K562 (cell line): Measurements from ENCODE around the gene TTC28. TPM values are rescaled to one million over a fixed set of nuclear protein-coding genes. Genes with fewer than 3 reads are reported as not detected.

Experiments used
- ATAC-seq: fragments of 200-7000 bp; cut with Tn5 transposase; 3 replicates; pipeline ENCODE4 v1.9.1; 2020; ENCODE audit warnings: moderate library complexity
- BruUV-seq: library from RNA; stranded (reverse); fragments of 400-500 nt; replicated peaks from 2 replicates; lab custom pipeline; 2021; lab: Mats Ljungman, UMichigan
- CTCF ChIA-PET: fragments of 300-600 bp; formaldehyde crosslinking; extraction: SDS; loops from one replicate; lab custom pipeline; 2021; ENCODE audit warnings: low intra/inter-chr PET ratio; lab: Yijun Ruan, JAX
- POLR2A ChIA-PET: fragments of 300-600, 350-650 bp; sonication (Branson Sonifier 250); formaldehyde crosslinking; extraction: SDS; loops from one replicate; lab custom pipeline; 2021; ENCODE audit warnings: antibody characterized with exemption, inconsistent platforms; lab: Yijun Ruan, JAX
- DNase-seq, 4 experiments: peaks; one replicate each; pipeline versions ENCODE4 v3.0.0 to v3.0.0-alpha.2; 2011 to 2018; ENCODE audit warnings: low spot score in 3 of 4, mixed read lengths in 3 of 4; ENCODE audit errors: extremely low read depth in 1 of 4
- FAIRE-seq: peaks from 2 replicates; lab custom pipeline; 2011; peaks lifted over from hg19 to GRCh38; lab: Jason Lieb, UNC
- H2AFZ ChIP-seq: 2 replicates; pipeline ENCODE4 v1.6.0; 2011; ENCODE audit warnings: low read depth, low read length, control low read depth, inconsistent platforms
- H3K27ac ChIP-seq: fragments of 200-600 bp; 3 replicates; pipeline ENCODE4 v1.8.0; 2011; ENCODE audit warnings: low read depth, mild to moderate bottlenecking, control low read depth, inconsistent platforms, low read length, moderate library complexity, mixed read lengths; ENCODE audit errors: extremely low read depth
- H3K27me3 ChIP-seq, 2 experiments: fragments of 300-600 bp in 1 of 2; 2 replicates in 1 of 2; 3 replicates in 1 of 2; pipeline versions ENCODE4 v1.6.0 to v1.8.0; 2011; ENCODE audit warnings: inconsistent platforms in 2 of 2, low read length in 2 of 2, mild to moderate bottlenecking in 1 of 2, mixed read lengths in 1 of 2, moderate library complexity in 1 of 2; ENCODE audit not compliant: control insufficient read depth in 2 of 2, insufficient read depth in 2 of 2
- H3K36me3 ChIP-seq: fragments of 300-600 bp; 3 replicates; pipeline ENCODE4 v1.8.0; 2011; ENCODE audit warnings: mild to moderate bottlenecking, low read length, inconsistent platforms; ENCODE audit not compliant: control insufficient read depth, insufficient read depth
- H3K4me1 ChIP-seq, 2 experiments: fragments of 200-600 bp in 1 of 2; replicated peaks in 1 of 2; 2 replicates in 1 of 2; 3 replicates in 1 of 2; pipeline versions ENCODE4 v1.5.1 to v1.8.0; 2011; ENCODE audit warnings: inconsistent platforms in 2 of 2, low read length in 2 of 2, mild to moderate bottlenecking in 1 of 2, mixed read lengths in 1 of 2, moderate library complexity in 1 of 2; ENCODE audit not compliant: control insufficient read depth in 2 of 2, insufficient read depth in 2 of 2
- H3K4me2 ChIP-seq: 2 replicates; pipeline ENCODE4 v1.6.1; 2011; ENCODE audit warnings: low read length, control low read depth, inconsistent platforms, mixed read lengths; ENCODE audit not compliant: insufficient read depth
- H3K4me3 ChIP-seq: fragments of 200-600 bp; sonication (generic), shearing (Covaris generic); 2 replicates; pipeline ENCODE4 v1.5.1; 2016; ENCODE audit warnings: control low read depth, inconsistent platforms
- H3K79me2 ChIP-seq: fragments of 200-600 bp; 3 replicates; pipeline ENCODE4 v1.8.0; 2011; ENCODE audit warnings: low read length, inconsistent platforms; ENCODE audit not compliant: control insufficient read depth, insufficient read depth
- H3K9ac ChIP-seq, 2 experiments: 2 replicates each; pipeline versions ENCODE4 v1.6.0 to v1.6.1; 2011; ENCODE audit warnings: low read depth in 2 of 2, low read length in 2 of 2, control low read depth in 1 of 2, inconsistent platforms in 1 of 2, mild to moderate bottlenecking in 1 of 2, mixed read lengths in 1 of 2; ENCODE audit not compliant: insufficient read depth in 1 of 2
- H3K9me1 ChIP-seq: one replicate; pipeline ENCODE4 v1.6.0; 2011; ENCODE audit warnings: inconsistent platforms, mild to moderate bottlenecking, low read length, moderate library complexity; ENCODE audit not compliant: control insufficient read depth, insufficient read depth
- H3K9me3 ChIP-seq: replicated peaks from 2 replicates; pipeline ENCODE4 v1.5.1; 2011; ENCODE audit warnings: low read depth, low read length, inconsistent platforms; ENCODE audit not compliant: control insufficient read depth, insufficient read depth
- H4K20me1 ChIP-seq: replicated peaks from 2 replicates; pipeline ENCODE4 v1.6.1; 2011; ENCODE audit warnings: low read length, inconsistent platforms, mixed read lengths; ENCODE audit not compliant: control insufficient read depth, insufficient read depth
- BMI1 ChIP-seq: fragments of 150-350 bp; IDR thresholded peaks from 2 replicates; pipeline ENCODE4 v1.6.1; 2014; ENCODE audit warnings: low read length
- E2F3 ChIP-seq: fragments of 250-450 bp; sonication (Bioruptor Pico); IDR thresholded peaks from 2 replicates; pipeline ENCODE4 v1.4.0; 2020; ENCODE audit warnings: mild to moderate bottlenecking
- IFI16 ChIP-seq: fragments of 250-450 bp; sonication (Bioruptor Pico); IDR thresholded peaks from 2 replicates; pipeline ENCODE4 v2.1.2; 2022; ENCODE audit warnings: mild to moderate bottlenecking, inconsistent platforms
- KDM4B ChIP-seq, 2 experiments: fragments of 450-650 bp in 1 of 2; sonication (generic) in 1 of 2; IDR thresholded peaks; 2 replicates each; pipeline ENCODE4 v1.6.1; 2016 to 2017; ENCODE audit warnings: borderline replicate concordance in 2 of 2, antibody characterized with exemption in 1 of 2, low read depth in 1 of 2, mild to moderate bottlenecking in 1 of 2
- KDM5B ChIP-seq: fragments of 200-600 bp; sonication (generic); IDR thresholded peaks from 2 replicates; pipeline ENCODE4 v1.6.1; 2012; ENCODE audit warnings: low read depth, mild to moderate bottlenecking, moderate library complexity, low read length, control low read depth, inconsistent platforms; ENCODE audit not compliant: insufficient replicate concordance
- PHB2 ChIP-seq: fragments of 450-650 bp; IDR thresholded peaks from 2 replicates; pipeline ENCODE4 v1.6.1; 2017; ENCODE audit warnings: low read depth
- TEAD1 ChIP-seq, 2 experiments: fragments of 450-650 bp in 1 of 2; sonication (generic) in 1 of 2; formaldehyde crosslinking; IDR thresholded peaks; 2 replicates each; pipeline versions ENCODE4 v1.4.0 to v1.8.0; 2020 to 2022; ENCODE audit warnings: mild to moderate bottlenecking in 2 of 2, missing genetic modification reagents in 1 of 2
- ZC3H11A ChIP-seq: IDR thresholded peaks from 2 replicates; pipeline ENCODE4 v1.6.1; 2012; ENCODE audit warnings: low read depth, low read length, improper control_type of control experiment
- ZNF175 ChIP-seq: fragments of 200-800 bp; sonication (Bioruptor generic); IDR thresholded peaks from 2 replicates; pipeline ENCODE4 v1.6.1; 2016; ENCODE audit warnings: low read depth, mild to moderate bottlenecking, missing genetic modification characterization, missing compliant biosample characterization
- ZNF3 ChIP-seq: fragments of 250-450 bp; sonication (Bioruptor Pico); IDR thresholded peaks from 2 replicates; pipeline ENCODE4 v1.5.0; 2021; ENCODE audit warnings: mild to moderate bottlenecking, moderate library complexity
- ZNF79 ChIP-seq: fragments of 250-450 bp; sonication (Bioruptor Pico); IDR thresholded peaks from 2 replicates; pipeline ENCODE4 v1.4.0; 2020; ENCODE audit warnings: low read depth, mild to moderate bottlenecking, moderate library complexity
- WGBS: fragments of 100-300 bp; shearing (Covaris generic); methylation state at CpG from one replicate; pipeline ENCODE4 v1.1.6; 2016; ENCODE audit warnings: low coverage, mixed read lengths; ENCODE audit not compliant: insufficient coverage; ENCODE audit errors: missing lambda C conversion rate; 5-methylcytosine and 5-hydroxymethylcytosine counted together
- in situ Hi-C: fragments of 300-500 bp; cut with MboI; formaldehyde crosslinking; loops from 4 replicates; pipeline ENCODE4 v1.15.0; 2018; ENCODE audit warnings: inconsistent platforms, mixed read lengths
- intact Hi-C: fragments of 100-400 bp; cut with micrococcal nuclease; formaldehyde crosslinking; loops from 2 replicates; pipeline ENCODE4 v1.14.2; 2022
- polyA plus RNA-seq, 8 experiments: library from polyadenylated mRNA; depleted of rRNA in 4 of 8; stranded (reverse) in 5 of 8; unstranded in 3 of 8; fragments of >200 nt; fragmentation: Nextera tagmentation in 2 of 8; fragmentation: Illumina TruSeq in 1 of 8; extraction: Ambion mirVana in 2 of 8; extraction: Trizol in 1 of 8; gene quantifications; 2 replicates each; pipeline versions ENCODE4 v1.2.1 to v1.2.3, GENCODE V29; 2011 to 2014; ENCODE audit warnings: inconsistent platforms in 1 of 8, missing spikeins in 1 of 8
- total RNA-seq, 7 experiments: library from RNA; depleted of rRNA in 6 of 7; stranded (reverse); fragments of >200 nt in 6 of 7; fragmentation: Illumina TruSeq in 2 of 7; extraction: Trizol in 2 of 7; gene quantifications; 2 replicates each; pipeline versions ENCODE4 v1.2.1 to v1.2.3, GENCODE V29; 2011 to 2021; ENCODE audit warnings: low replicate concordance in 1 of 7
- TF ChIP-seq, protein P1 (sequence below): fragments of 450-650 bp; IDR thresholded peaks from 2 replicates; pipeline ENCODE4 v1.6.1; 2017; ENCODE audit warnings: mild to moderate bottlenecking, moderate library complexity
- TF ChIP-seq, protein P2 (sequence below), 2 experiments: fragments of 450-650 bp in 1 of 2; sonication (generic) in 1 of 2; formaldehyde crosslinking in 1 of 2; IDR thresholded peaks; 2 replicates each; pipeline versions ENCODE4 v1.7.1 to v1.9.0; 2016 to 2022; ENCODE audit warnings: inconsistent platforms in 1 of 2, mild to moderate bottlenecking in 1 of 2, missing genetic modification reagents in 1 of 2

The TTC28 gene
- total and polyA plus RNA-seq, 9 of the 15 experiments (the other 6 are each of a cell fraction or from before 2014, with no cell fraction given) = 0.22 to 10.7 (median 3.1) TPM

DNA sequence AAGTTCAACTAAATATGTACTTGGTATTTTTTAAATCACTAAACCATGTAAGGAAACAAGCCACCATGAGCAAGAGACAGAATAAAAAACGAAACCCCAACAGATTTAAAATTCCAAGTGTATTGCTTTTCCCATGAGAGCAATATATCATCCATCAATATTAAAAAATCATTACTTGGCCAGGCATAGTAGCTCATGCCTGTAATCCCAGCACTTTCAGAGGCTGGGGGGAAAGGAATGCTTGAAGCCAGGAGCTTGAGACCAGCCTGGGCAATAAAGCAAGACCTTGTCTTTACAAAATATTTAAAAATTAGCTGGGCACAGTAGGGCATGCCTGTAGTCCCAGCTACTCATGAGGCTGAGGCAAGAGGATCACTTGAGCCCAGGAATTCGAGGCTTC, 190.8 kb downstream of the TTC28 start:
- WGBS = 4% methylated on average over 2 of the region's 2 CpGs
- no peaks in the 10 kb centered on the region for H3K9me3 ChIP-seq
- H2AFZ ChIP-seq = no peak overlapping the region
- ATAC-seq (no peak), FAIRE-seq (no peak), DNase-seq (peak in 1 of 4 experiments; percentile 8)
- ChIA-PET POLR2A (interaction anchor here (0.7 kb wide), 1 partner anchor 18 kb away, joined by 4 read pairs; no protein-coding TSS in a partner anchor), CTCF (no interaction called here)
- in situ Hi-C loops (no loop called here), intact Hi-C loops (no loop called here)
- BruUV-seq = no TSS peak
- no peak overlapping the region for H3K27ac ChIP-seq
- H4K20me1 ChIP-seq = no peaks in the 10 kb centered on the region
- H3K27me3 ChIP-seq = no peaks in the 10 kb centered on the region
- H3K36me3 ChIP-seq = no peaks in the 10 kb centered on the region
- H3K4me1 ChIP-seq = peaks cover 0 to 3% of the 10 kb centered on the region in 2 experiments; a peak in 2 of 5 replicates
- H3K4me2 ChIP-seq = no peak overlapping the region
- H3K9me1 ChIP-seq = no peaks in the 10 kb centered on the region
- no peak overlapping the region for H3K9ac ChIP-seq
- no peak overlapping the region for H3K4me3 ChIP-seq
- H3K79me2 ChIP-seq = no peaks in the 10 kb centered on the region
- TF ChIP-seq ZNF175 = no peak
- TF ChIP-seq BMI1 = no peak
- no peak for TF ChIP-seq IFI16 (CRISPR knock-in tag)
- TF ChIP-seq KDM5B = no peak
- no peak for TF ChIP-seq E2F3 (CRISPR knock-in tag)
- no peak for TF ChIP-seq KDM4B (IDR thresholded peaks at IDR 0.05; ENCODE audit: borderline replicate concordance in 2 of 2, low read depth in 1 of 2)
- TF ChIP-seq ZNF79 (CRISPR knock-in tag) = no peak
- no peak for TF ChIP-seq TEAD1 (CRISPR knock-in tag; IDR thresholded peaks at IDR 0.05)
- TF ChIP-seq PHB2 = no peak
- TF ChIP-seq ZC3H11A = no peak
- TF ChIP-seq ZNF3 (CRISPR knock-in tag) = no peak
- TF ChIP-seq, protein P1, sequence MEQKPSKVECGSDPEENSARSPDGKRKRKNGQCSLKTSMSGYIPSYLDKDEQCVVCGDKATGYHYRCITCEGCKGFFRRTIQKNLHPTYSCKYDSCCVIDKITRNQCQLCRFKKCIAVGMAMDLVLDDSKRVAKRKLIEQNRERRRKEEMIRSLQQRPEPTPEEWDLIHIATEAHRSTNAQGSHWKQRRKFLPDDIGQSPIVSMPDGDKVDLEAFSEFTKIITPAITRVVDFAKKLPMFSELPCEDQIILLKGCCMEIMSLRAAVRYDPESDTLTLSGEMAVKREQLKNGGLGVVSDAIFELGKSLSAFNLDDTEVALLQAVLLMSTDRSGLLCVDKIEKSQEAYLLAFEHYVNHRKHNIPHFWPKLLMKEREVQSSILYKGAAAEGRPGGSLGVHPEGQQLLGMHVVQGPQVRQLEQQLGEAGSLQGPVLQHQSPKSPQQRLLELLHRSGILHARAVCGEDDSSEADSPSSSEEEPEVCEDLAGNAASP = no peak
- TF ChIP-seq, protein P2, sequence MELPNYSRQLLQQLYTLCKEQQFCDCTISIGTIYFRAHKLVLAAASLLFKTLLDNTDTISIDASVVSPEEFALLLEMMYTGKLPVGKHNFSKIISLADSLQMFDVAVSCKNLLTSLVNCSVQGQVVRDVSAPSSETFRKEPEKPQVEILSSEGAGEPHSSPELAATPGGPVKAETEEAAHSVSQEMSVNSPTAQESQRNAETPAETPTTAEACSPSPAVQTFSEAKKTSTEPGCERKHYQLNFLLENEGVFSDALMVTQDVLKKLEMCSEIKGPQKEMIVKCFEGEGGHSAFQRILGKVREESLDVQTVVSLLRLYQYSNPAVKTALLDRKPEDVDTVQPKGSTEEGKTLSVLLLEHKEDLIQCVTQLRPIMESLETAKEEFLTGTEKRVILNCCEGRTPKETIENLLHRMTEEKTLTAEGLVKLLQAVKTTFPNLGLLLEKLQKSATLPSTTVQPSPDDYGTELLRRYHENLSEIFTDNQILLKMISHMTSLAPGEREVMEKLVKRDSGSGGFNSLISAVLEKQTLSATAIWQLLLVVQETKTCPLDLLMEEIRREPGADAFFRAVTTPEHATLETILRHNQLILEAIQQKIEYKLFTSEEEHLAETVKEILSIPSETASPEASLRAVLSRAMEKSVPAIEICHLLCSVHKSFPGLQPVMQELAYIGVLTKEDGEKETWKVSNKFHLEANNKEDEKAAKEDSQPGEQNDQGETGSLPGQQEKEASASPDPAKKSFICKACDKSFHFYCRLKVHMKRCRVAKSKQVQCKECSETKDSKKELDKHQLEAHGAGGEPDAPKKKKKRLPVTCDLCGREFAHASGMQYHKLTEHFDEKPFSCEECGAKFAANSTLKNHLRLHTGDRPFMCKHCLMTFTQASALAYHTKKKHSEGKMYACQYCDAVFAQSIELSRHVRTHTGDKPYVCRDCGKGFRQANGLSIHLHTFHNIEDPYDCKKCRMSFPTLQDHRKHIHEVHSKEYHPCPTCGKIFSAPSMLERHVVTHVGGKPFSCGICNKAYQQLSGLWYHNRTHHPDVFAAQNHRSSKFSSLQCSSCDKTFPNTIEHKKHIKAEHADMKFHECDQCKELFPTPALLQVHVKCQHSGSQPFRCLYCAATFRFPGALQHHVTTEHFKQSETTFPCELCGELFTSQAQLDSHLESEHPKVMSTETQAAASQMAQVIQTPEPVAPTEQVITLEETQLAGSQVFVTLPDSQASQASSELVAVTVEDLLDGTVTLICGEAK (IDR thresholded peaks at IDR 0.05) = no peak
- TF ChIP-seq, protein P2 (CRISPR knock-in tag; IDR thresholded peaks at IDR 0.05) = no peak
